Mesenchymal stem cell (in vitro differentiated cells and primary cell): ENCODE results near the gene HDAC11.

Source experiments
- DNase-seq: peaks from one replicate; pipeline ENCODE4 v3.0.0-alpha.2; 2013
- H2AFZ ChIP-seq: one replicate; pipeline ENCODE4 v1.6.1; 2013; ENCODE audit warnings: low read depth, mild to moderate bottlenecking, control low read depth, inconsistent platforms, low read length, moderate library complexity
- H2AK5ac ChIP-seq: 2 replicates; pipeline ENCODE4 v1.6.1; 2013; ENCODE audit warnings: low read length, moderate library complexity, mild to moderate bottlenecking, inconsistent platforms; ENCODE audit not compliant: severe bottlenecking
- H2BK120ac ChIP-seq: one replicate; pipeline ENCODE4 v1.6.1; 2013; ENCODE audit warnings: low read depth, mild to moderate bottlenecking, inconsistent platforms, low read length, moderate library complexity
- H2BK12ac ChIP-seq, 2 experiments: one replicate each; pipeline ENCODE4 v1.6.1; 2013; ENCODE audit warnings: inconsistent platforms in 2 of 2, low read length in 2 of 2, mild to moderate bottlenecking in 2 of 2, moderate library complexity in 2 of 2, control low read depth in 1 of 2
- H2BK15ac ChIP-seq: one replicate; pipeline ENCODE4 v1.6.1; 2013; ENCODE audit warnings: mild to moderate bottlenecking, low read depth, inconsistent platforms; ENCODE audit not compliant: poor library complexity, severe bottlenecking
- H2BK5ac ChIP-seq: 2 replicates; pipeline ENCODE4 v1.6.1; 2013; ENCODE audit warnings: low read depth, mild to moderate bottlenecking, low read length, control low read depth, inconsistent platforms; ENCODE audit not compliant: poor library complexity, severe bottlenecking
- H3K14ac ChIP-seq, 2 experiments: one replicate each; pipeline ENCODE4 v1.6.1; 2013; ENCODE audit warnings: inconsistent platforms in 2 of 2, low read length in 2 of 2, control low read depth in 1 of 2, mild to moderate bottlenecking in 1 of 2, moderate library complexity in 1 of 2
- H3K18ac ChIP-seq, 2 experiments: one replicate each; pipeline ENCODE4 v1.6.1; 2013; ENCODE audit warnings: inconsistent platforms in 2 of 2, low read length in 2 of 2, control low read depth in 1 of 2, low read depth in 1 of 2, mild to moderate bottlenecking in 1 of 2
- H3K23ac ChIP-seq, 2 experiments: one replicate each; pipeline ENCODE4 v1.6.1; 2013; ENCODE audit warnings: inconsistent platforms in 2 of 2, low read length in 2 of 2, mild to moderate bottlenecking in 2 of 2, moderate library complexity in 2 of 2, control low read depth in 1 of 2
- H3K27ac ChIP-seq: 2 replicates; pipeline ENCODE4 v1.5.1; 2013; ENCODE audit warnings: mild to moderate bottlenecking, moderate library complexity, low read length, control low read depth, inconsistent platforms; ENCODE audit not compliant: poor library complexity, severe bottlenecking
- H3K27me3 ChIP-seq, 2 experiments: 2 replicates each; pipeline versions ENCODE4 v1.6.1 to v1.7.0; 2013; ENCODE audit warnings: low read length in 2 of 2, mild to moderate bottlenecking in 2 of 2, moderate library complexity in 2 of 2, control low read depth in 1 of 2, inconsistent platforms in 1 of 2; ENCODE audit not compliant: control insufficient read depth in 1 of 2, insufficient read depth in 1 of 2
- H3K36me3 ChIP-seq, 2 experiments: 2 replicates each; pipeline versions ENCODE4 v1.6.1 to v1.7.0; 2013; ENCODE audit warnings: low read length in 2 of 2, control low read depth in 1 of 2, inconsistent platforms in 1 of 2, low read depth in 1 of 2, mild to moderate bottlenecking in 1 of 2; ENCODE audit not compliant: insufficient read depth in 2 of 2, control insufficient read depth in 1 of 2
- H3K4ac ChIP-seq, 2 experiments: one replicate each; pipeline ENCODE4 v1.6.1; 2013; ENCODE audit warnings: inconsistent platforms in 2 of 2, low read length in 2 of 2, mild to moderate bottlenecking in 2 of 2, moderate library complexity in 2 of 2, control low read depth in 1 of 2, low read depth in 1 of 2
- H3K4me1 ChIP-seq: 2 replicates; pipeline ENCODE4 v1.6.1; 2013; ENCODE audit warnings: low read depth, low read length, control low read depth; ENCODE audit not compliant: control insufficient read depth, insufficient read depth
- H3K4me2 ChIP-seq: 2 replicates; pipeline ENCODE4 v1.6.1; 2013; ENCODE audit warnings: low read length, mild to moderate bottlenecking, inconsistent platforms; ENCODE audit not compliant: poor library complexity, severe bottlenecking
- H3K4me3 ChIP-seq, 2 experiments: 2 replicates each; pipeline versions ENCODE4 v1.5.1 to v1.7.0; 2013; ENCODE audit warnings: low read length in 2 of 2, mild to moderate bottlenecking in 2 of 2, control low read depth in 1 of 2, low read depth in 1 of 2; ENCODE audit not compliant: insufficient read depth in 1 of 2
- H3K79me1 ChIP-seq: replicated peaks from 2 replicates; pipeline ENCODE4 v1.6.1; 2013; ENCODE audit warnings: mild to moderate bottlenecking, control low read depth, low read length, inconsistent platforms; ENCODE audit not compliant: poor library complexity, severe bottlenecking
- H3K9ac ChIP-seq: 2 replicates; pipeline ENCODE4 v1.7.0; 2013; ENCODE audit warnings: mild to moderate bottlenecking, low read length, moderate library complexity
- H3K9me3 ChIP-seq: 2 replicates; pipeline ENCODE4 v1.7.0; 2013; ENCODE audit warnings: mild to moderate bottlenecking, low read length; ENCODE audit not compliant: control insufficient read depth
- H4K8ac ChIP-seq: one replicate; pipeline ENCODE4 v1.6.1; 2013; ENCODE audit warnings: inconsistent platforms, mild to moderate bottlenecking, low read length, moderate library complexity
- H4K91ac ChIP-seq: one replicate; pipeline ENCODE4 v1.6.1; 2013; ENCODE audit warnings: mild to moderate bottlenecking, low read length, inconsistent platforms
- WGBS: methylation state at CpG from one replicate; pipeline ENCODE4 v1.1.7; 2013; ENCODE audit warnings: mixed read lengths; 5-methylcytosine and 5-hydroxymethylcytosine counted together

Gene HDAC11

GRCh38 chr3:13452490-13453335 is 27.4 kb upstream of the HDAC11 start:
- Histone ChIP-seq H3K9me3 (no peaks in the 10 kb centered on the region), H2AK5ac (no peak overlapping the region), H3K27me3 (peaks cover 0 to 4% of the 10 kb centered on the region in 2 experiments), H2AFZ (peak overlapping the region; percentile 89), H3K9ac (peak overlapping the region; percentile 90), H3K4me2 (peak overlapping the region; percentile 21), H3K4me3 (peak overlapping the region in 1 of 2 experiments; percentile 86), H2BK5ac (no peak overlapping the region), H4K91ac (no peak overlapping the region), H2BK12ac (no peak overlapping the region), H3K27ac (no peak overlapping the region), H3K14ac (no peak overlapping the region), H3K36me3 (no peaks in the 10 kb centered on the region), H3K79me1 (no peaks in the 10 kb centered on the region), H2BK120ac (no peak overlapping the region), H3K4me1 (peaks cover 6% of the 10 kb centered on the region), H3K23ac (no peak overlapping the region), H3K18ac (no peak overlapping the region), H4K8ac (peak overlapping the region; percentile 70), H3K4ac (no peak overlapping the region), H2BK15ac (no peak overlapping the region)
- peak; percentile 70 for DNase-seq
- WGBS: 50% methylated on average over 8 of the region's 12 CpGs

DNA sequence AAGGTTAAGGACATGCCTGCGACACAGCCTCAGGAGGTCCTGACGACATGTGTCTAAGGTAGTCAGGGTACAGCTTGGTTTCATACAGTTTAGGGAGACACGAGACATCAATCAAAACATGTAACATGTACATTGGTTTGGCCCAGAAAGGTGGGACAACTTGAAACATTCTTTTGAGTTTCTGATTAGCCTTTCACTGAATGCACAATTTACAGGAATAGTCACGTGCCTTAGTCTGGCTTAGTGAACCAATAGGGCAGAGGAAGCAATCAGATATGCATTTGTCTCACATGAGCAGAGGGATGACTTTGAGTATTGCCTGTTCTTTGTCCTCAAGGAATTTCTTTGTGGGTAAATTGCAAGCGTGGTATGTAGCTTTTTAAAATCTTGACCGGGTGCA is 24.5 kb upstream of the HDAC11 start:
- no peak overlapping the region for H3K4ac ChIP-seq
- H2BK120ac ChIP-seq: no peak overlapping the region
- H2BK12ac ChIP-seq: no peak overlapping the region
- H3K27ac ChIP-seq: no peak overlapping the region
- no peak overlapping the region for H2AK5ac ChIP-seq
- H3K36me3 ChIP-seq: no peaks in the 10 kb centered on the region
- no peak overlapping the region for H3K4me2 ChIP-seq
- H3K14ac ChIP-seq: no peak overlapping the region
- DNase-seq: no peak
- WGBS: 87% methylated on average over 6 of the region's 6 CpGs
- no peak overlapping the region for H3K4me3 ChIP-seq
- peaks cover 6% of the 10 kb centered on the region for H3K4me1 ChIP-seq
- H3K27me3 ChIP-seq: peaks cover 14 to 17% of the 10 kb centered on the region in 2 experiments
- H4K91ac ChIP-seq: no peak overlapping the region
- H2BK5ac ChIP-seq: no peak overlapping the region
- H2BK15ac ChIP-seq: no peak overlapping the region
- no peak overlapping the region for H3K23ac ChIP-seq
- no peak overlapping the region for H4K8ac ChIP-seq
- no peak overlapping the region for H3K9ac ChIP-seq
- no peaks in the 10 kb centered on the region for H3K79me1 ChIP-seq
- H2AFZ ChIP-seq: no peak overlapping the region
- no peak overlapping the region for H3K18ac ChIP-seq
- H3K9me3 ChIP-seq: no peaks in the 10 kb centered on the region

- no peaks in the 10 kb centered on the region for H3K36me3 ChIP-seq
- no peak overlapping the region for H4K91ac ChIP-seq
- H3K27ac ChIP-seq: no peak overlapping the region
- H3K4me2 ChIP-seq: no peak overlapping the region
- no peak overlapping the region for H2AFZ ChIP-seq
- H2AK5ac ChIP-seq: no peak overlapping the region
- 81% methylated on average over 4 of the region's 4 CpGs for WGBS
- H2BK5ac ChIP-seq: no peak overlapping the region
- H3K4me1 ChIP-seq: peaks cover under 1% of the 10 kb centered on the region
- no peak overlapping the region for H3K4ac ChIP-seq
- H2BK15ac ChIP-seq: no peak overlapping the region
- H2BK120ac ChIP-seq: no peak overlapping the region
- H3K9ac ChIP-seq: no peak overlapping the region
- no peak overlapping the region for H4K8ac ChIP-seq
- peak; percentile 41 for DNase-seq
- peaks cover 24% of the 10 kb centered on the region in 2 experiments for H3K27me3 ChIP-seq
- H2BK12ac ChIP-seq: no peak overlapping the region
- no peak overlapping the region for H3K18ac ChIP-seq
- no peaks in the 10 kb centered on the region for H3K79me1 ChIP-seq
- H3K4me3 ChIP-seq: no peak overlapping the region
- H3K14ac ChIP-seq: no peak overlapping the region
- H3K9me3 ChIP-seq: no peaks in the 10 kb centered on the region
- H3K23ac ChIP-seq: no peak overlapping the region
Measured at GRCh38 chr3:13457593-13457992, 22.5 kb upstream of the HDAC11 start.

DNA sequence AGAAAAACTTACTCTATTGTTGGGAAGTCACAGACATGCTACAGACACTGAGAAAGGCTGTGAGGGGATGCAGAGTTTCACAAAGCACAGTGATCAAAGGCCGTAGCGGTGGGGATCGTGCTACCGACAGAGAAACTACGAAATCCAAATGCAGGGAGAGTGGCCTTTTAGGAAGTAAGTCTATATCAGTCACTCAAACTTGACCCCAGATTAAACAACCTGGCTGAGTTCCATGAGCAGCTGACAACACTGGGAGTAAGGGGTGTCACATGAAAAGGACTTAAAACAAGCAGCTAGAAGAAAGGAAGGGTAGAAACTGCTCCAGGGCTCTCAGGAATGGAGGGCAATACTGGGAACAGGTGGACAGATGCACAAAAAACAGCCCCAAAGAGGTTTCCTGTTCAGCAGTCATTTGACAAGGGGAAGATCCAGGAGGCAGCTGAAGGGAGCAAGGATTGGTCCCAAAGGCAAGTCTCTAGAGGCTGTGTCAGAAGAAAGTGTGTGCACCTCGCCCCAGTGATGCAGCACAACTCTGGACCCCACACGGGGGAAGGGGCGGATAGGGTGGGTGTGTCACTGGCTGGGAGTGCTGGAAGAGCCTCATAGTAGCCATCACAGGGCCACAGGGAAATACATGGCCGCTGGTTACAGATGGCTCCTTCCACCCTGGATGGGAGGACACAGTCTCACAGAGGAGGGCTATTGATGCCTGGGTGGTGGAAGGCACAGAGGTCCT is 20.3 kb upstream of the HDAC11 start:
- Histone ChIP-seq H4K8ac (no peak overlapping the region), H3K4me2 (no peak overlapping the region), H3K27ac (no peak overlapping the region), H3K4ac (no peak overlapping the region), H3K36me3 (no peaks in the 10 kb centered on the region), H2BK12ac (no peak overlapping the region), H3K14ac (no peak overlapping the region), H3K79me1 (no peaks in the 10 kb centered on the region), H3K4me1 (no peaks in the 10 kb centered on the region), H3K9ac (no peak overlapping the region), H2BK120ac (no peak overlapping the region), H3K9me3 (no peaks in the 10 kb centered on the region), H3K23ac (no peak overlapping the region), H2AK5ac (no peak overlapping the region), H2BK5ac (no peak overlapping the region), H2BK15ac (no peak overlapping the region), H4K91ac (no peak overlapping the region), H3K18ac (no peak overlapping the region), H3K4me3 (no peak overlapping the region), H3K27me3 (peaks cover 41 to 43% of the 10 kb centered on the region in 2 experiments), H2AFZ (no peak overlapping the region)
- 87% methylated on average over 8 of the region's 9 CpGs for WGBS
- DNase-seq: no peak
